GM12872 (cell line): ENCODE measurements around the gene INPP5A.

Source experiments
- TF ChIP-seq, protein P1 (sequence below): IDR thresholded peaks from 3 replicates; pipeline ENCODE4 v1.5.1; 2011; ENCODE audit warnings: low read depth, mild to moderate bottlenecking, low read length, moderate library complexity; ENCODE audit not compliant: insufficient read depth

INPP5A gene

DNA sequence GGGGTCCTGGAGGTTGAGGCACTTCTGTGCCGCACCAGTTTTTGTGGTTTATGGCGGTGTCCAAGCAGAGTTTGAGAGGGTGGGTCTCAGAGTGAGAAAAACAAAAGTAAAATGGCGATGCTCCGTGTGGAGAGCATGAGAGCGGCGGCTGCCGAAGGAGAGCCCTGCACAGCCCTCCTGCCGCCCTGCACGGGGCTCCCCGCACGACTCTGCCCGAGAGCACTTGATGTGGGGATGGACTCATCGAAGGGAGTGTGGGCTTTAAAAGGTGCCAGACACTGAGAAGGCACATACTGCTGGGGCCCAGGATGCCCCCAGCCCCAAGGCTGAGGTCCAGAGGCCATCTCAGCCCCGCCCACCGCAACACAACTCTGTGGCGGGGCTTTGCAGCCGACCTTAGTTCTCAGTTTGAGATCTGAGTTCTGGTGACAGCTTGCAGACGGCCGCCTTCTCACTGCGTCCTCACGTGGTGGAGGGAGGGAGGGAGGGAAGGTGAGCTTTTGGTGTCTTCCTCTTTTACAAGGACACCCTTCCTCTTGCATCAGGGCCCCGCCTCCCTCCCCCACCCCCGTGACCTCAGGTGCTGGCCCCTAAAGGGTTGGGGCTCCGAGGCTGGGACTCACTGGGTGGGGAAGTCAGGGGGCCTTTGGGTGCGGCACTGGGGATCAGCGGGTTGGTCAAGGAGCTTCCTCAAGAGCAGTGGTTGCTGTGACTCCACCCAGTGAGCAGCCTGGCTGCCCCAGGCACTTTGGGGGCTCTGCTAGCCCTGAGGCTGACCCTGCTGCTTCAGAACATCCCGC, 179.3 kb downstream of the INPP5A start:
- TF ChIP-seq, protein P1, sequence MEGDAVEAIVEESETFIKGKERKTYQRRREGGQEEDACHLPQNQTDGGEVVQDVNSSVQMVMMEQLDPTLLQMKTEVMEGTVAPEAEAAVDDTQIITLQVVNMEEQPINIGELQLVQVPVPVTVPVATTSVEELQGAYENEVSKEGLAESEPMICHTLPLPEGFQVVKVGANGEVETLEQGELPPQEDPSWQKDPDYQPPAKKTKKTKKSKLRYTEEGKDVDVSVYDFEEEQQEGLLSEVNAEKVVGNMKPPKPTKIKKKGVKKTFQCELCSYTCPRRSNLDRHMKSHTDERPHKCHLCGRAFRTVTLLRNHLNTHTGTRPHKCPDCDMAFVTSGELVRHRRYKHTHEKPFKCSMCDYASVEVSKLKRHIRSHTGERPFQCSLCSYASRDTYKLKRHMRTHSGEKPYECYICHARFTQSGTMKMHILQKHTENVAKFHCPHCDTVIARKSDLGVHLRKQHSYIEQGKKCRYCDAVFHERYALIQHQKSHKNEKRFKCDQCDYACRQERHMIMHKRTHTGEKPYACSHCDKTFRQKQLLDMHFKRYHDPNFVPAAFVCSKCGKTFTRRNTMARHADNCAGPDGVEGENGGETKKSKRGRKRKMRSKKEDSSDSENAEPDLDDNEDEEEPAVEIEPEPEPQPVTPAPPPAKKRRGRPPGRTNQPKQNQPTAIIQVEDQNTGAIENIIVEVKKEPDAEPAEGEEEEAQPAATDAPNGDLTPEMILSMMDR, result no peak

DNA sequence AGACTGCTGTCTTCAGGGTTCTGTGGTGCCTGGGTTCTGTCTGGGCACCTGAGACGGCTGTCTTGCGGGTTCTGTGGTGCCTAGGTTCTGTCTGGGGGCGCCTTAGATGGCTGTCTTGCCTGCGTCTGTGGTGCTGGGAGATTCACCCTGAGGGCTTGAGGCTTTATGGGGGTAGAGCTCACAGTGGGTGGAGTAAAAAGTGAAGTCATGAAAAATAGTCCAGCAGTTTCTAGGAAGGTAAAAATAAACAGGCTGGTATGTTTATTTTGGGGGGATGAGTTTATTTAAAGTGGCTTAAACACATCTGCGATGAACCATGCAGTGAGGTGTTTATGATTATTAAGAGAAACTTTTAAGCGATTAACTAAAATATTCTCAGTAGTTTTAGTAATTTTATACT, 184.1 kb downstream of the INPP5A start:
- TF ChIP-seq, protein P1, result no peak

- TF ChIP-seq, protein P1, result no peak
Observed at GRCh38 chr10:132722394-132723329, 185.1 kb downstream of the INPP5A start.

- TF ChIP-seq, protein P1, result no peak
Observed at GRCh38 chr10:132723330-132723970, 185.9 kb downstream of the INPP5A start.

DNA sequence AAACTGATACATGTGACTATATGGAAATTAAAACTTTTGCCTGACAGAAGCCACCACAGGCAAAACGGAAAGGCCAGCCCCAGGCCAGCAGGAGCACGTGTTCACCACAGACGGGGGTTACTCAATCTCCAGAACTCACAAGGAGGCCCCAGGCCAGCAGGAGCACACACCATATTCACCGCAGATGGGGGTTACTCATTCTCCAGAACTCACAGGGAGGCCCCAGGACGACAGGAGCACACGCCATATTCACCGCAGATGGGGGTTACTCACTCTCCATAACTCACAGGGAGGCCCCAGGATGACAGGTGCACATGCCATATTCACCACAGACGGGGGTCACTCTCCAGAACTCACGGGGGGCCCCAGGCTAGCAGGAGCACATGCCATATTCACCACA, 186.9 kb downstream of the INPP5A start:
- TF ChIP-seq, protein P1, result no peak

DNA sequence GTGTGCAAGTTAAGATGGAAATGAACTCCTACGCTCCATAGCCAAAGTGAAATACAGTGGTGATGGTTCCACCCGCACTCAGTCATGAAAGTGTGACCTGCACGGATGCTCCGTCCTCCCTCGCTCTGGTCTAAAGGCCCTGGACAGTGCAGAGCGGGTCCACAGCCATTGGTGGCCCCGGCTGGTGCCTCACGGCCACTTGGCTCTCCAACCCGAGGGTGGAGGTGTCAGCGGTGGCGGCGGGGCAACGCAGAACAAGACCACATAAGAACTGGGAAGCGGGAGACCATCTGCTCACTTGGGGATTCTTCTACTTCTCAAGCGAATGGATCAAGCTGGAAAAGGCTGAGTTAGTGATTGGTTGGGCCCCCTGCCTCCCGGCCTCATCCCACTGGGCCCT, 187.6 kb downstream of the INPP5A start:
- TF ChIP-seq, protein P1, result no peak

DNA sequence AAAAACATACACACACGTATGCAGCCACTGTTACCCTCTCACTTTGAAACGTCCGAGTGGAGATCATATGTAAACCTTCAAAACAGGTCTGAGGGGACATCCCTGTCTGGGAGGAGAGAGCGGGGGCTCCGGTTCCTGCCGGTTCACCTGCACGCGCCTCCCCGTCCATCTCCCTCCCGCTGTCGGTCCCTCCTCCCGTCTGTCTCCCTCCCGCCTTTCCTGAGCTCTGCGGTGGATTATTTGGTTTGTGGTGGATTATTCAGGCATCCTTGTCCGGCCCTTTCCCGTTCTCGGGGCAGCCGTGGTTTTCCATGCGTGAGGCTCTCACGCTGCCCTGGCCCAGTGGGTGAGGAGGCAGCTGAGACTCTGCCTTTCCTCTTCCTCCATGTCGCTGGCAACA, 188.6 kb downstream of the INPP5A start:
- TF ChIP-seq, protein P1, result no peak
